Parathyroid adenoma (tissue), 2 donors: ENCODE measurements around the gene KCNK4.

Experiments
- H2AFZ ChIP-seq: fragments of 300-600 bp; sonication (generic); one replicate; pipeline ENCODE4 v1.7.0; 2017; ENCODE audit warnings: antibody characterized with exemption, mild to moderate bottlenecking
- H3K27ac ChIP-seq: fragments of 300-600 bp; sonication (generic); one replicate; pipeline ENCODE4 v1.7.0; 2017
- H3K27me3 ChIP-seq: fragments of 300-600 bp; sonication (generic); one replicate; pipeline ENCODE4 v1.7.0; 2017; ENCODE audit warnings: low read length; ENCODE audit not compliant: control insufficient read depth, insufficient read depth
- H3K36me3 ChIP-seq: fragments of 300-600 bp; sonication (generic); one replicate; pipeline ENCODE4 v1.7.0; 2017; ENCODE audit warnings: low read length; ENCODE audit not compliant: control insufficient read depth, insufficient read depth
- H3K4me1 ChIP-seq: fragments of 300-600 bp; sonication (generic); one replicate; pipeline ENCODE4 v1.7.0; 2017; ENCODE audit warnings: control low read depth
- H3K4me2 ChIP-seq: fragments of 300-600 bp; sonication (generic); one replicate; pipeline ENCODE4 v1.7.0; 2017; ENCODE audit warnings: low read length
- H3K4me3 ChIP-seq: fragments of 300-600 bp; sonication (generic); one replicate; pipeline ENCODE4 v1.7.0; 2017; ENCODE audit warnings: low read depth, low read length
- H3K79me2 ChIP-seq: fragments of 300-600 bp; sonication (generic); one replicate; pipeline ENCODE4 v1.7.0; 2017; ENCODE audit warnings: control low read depth
- H3K9ac ChIP-seq: fragments of 300-600 bp; sonication (generic); one replicate; pipeline ENCODE4 v1.7.0; 2017; ENCODE audit warnings: mild to moderate bottlenecking
- H3K9me3 ChIP-seq: fragments of 300-600 bp; sonication (generic); one replicate; pipeline ENCODE4 v1.7.0; 2017; ENCODE audit warnings: low read length; ENCODE audit not compliant: control insufficient read depth
- TF ChIP-seq, protein P1 (sequence below): fragments of 300-600 bp; sonication (generic); IDR thresholded peaks from one replicate; pipeline ENCODE4 v1.7.0; 2017; ENCODE audit warnings: antibody characterized with exemption, mild to moderate bottlenecking
- donor health status: primary hyperparathyroidism.

KCNK4 gene

GRCh38 chr11:64327375-64327774, 36.3 kb downstream of the KCNK4 start:
- no peaks in the 10 kb centered on the region for H3K36me3 ChIP-seq
- no peak overlapping the region for H3K4me2 ChIP-seq
- no peaks in the 10 kb centered on the region for H3K4me1 ChIP-seq
- no peak overlapping the region for H3K4me3 ChIP-seq
- TF ChIP-seq, protein P1, sequence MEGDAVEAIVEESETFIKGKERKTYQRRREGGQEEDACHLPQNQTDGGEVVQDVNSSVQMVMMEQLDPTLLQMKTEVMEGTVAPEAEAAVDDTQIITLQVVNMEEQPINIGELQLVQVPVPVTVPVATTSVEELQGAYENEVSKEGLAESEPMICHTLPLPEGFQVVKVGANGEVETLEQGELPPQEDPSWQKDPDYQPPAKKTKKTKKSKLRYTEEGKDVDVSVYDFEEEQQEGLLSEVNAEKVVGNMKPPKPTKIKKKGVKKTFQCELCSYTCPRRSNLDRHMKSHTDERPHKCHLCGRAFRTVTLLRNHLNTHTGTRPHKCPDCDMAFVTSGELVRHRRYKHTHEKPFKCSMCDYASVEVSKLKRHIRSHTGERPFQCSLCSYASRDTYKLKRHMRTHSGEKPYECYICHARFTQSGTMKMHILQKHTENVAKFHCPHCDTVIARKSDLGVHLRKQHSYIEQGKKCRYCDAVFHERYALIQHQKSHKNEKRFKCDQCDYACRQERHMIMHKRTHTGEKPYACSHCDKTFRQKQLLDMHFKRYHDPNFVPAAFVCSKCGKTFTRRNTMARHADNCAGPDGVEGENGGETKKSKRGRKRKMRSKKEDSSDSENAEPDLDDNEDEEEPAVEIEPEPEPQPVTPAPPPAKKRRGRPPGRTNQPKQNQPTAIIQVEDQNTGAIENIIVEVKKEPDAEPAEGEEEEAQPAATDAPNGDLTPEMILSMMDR = no peak
- H3K79me2 ChIP-seq = no peaks in the 10 kb centered on the region
- H2AFZ ChIP-seq = no peak overlapping the region
- H3K9ac ChIP-seq = no peak overlapping the region
- no peaks in the 10 kb centered on the region for H3K27me3 ChIP-seq
- H3K9me3 ChIP-seq = no peaks in the 10 kb centered on the region
- H3K27ac ChIP-seq = no peak overlapping the region

DNA sequence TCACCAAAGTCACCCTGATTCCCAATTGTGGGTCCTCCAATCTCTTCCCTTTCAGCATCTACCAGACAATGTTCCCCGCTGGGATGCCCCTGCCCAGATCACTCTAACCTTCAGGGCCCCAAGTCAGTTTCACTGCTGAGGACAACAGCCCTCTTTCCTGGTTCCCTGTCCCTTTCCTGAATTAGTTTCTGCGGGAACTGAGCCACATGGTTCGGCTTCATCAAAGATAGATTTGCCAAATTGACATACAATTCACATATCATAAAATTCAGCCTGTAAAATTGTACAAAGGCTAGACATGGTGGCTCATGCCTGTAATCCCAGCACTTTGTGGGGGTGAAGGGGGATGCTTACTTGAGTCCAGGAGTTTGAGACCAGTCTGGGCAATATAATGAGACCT, 36.9 kb downstream of the KCNK4 start:
- H3K9ac ChIP-seq = no peak overlapping the region
- no peaks in the 10 kb centered on the region for H3K36me3 ChIP-seq
- H3K79me2 ChIP-seq = no peaks in the 10 kb centered on the region
- H2AFZ ChIP-seq = no peak overlapping the region
- TF ChIP-seq, protein P1 = no peak
- no peak overlapping the region for H3K4me2 ChIP-seq
- no peak overlapping the region for H3K4me3 ChIP-seq
- no peaks in the 10 kb centered on the region for H3K4me1 ChIP-seq
- H3K27me3 ChIP-seq = no peaks in the 10 kb centered on the region
- no peak overlapping the region for H3K27ac ChIP-seq
- H3K9me3 ChIP-seq = no peaks in the 10 kb centered on the region

- Histone ChIP-seq H3K36me3 (no peaks in the 10 kb centered on the region), H2AFZ (no peak overlapping the region), H3K9ac (no peak overlapping the region), H3K4me1 (no peaks in the 10 kb centered on the region), H3K27ac (no peak overlapping the region), H3K79me2 (no peaks in the 10 kb centered on the region), H3K27me3 (no peaks in the 10 kb centered on the region), H3K4me2 (no peak overlapping the region), H3K4me3 (no peak overlapping the region), H3K9me3 (no peaks in the 10 kb centered on the region)
- TF ChIP-seq, protein P1 = no peak
Observed at GRCh38 chr11:64330888-64331287, 39.8 kb downstream of the KCNK4 start.

GRCh38 chr11:64331569-64332371, 40.7 kb downstream of the KCNK4 start:
- Histone ChIP-seq H3K79me2 (no peaks in the 10 kb centered on the region), H3K9ac (no peak overlapping the region), H3K4me3 (peak overlapping the region; percentile 9), H3K36me3 (no peaks in the 10 kb centered on the region), H3K27me3 (no peaks in the 10 kb centered on the region), H3K9me3 (no peaks in the 10 kb centered on the region), H3K4me1 (no peaks in the 10 kb centered on the region), H3K27ac (no peak overlapping the region), H3K4me2 (no peak overlapping the region), H2AFZ (peak overlapping the region; percentile 63)
- TF ChIP-seq, protein P1 = peak; percentile 41

DNA sequence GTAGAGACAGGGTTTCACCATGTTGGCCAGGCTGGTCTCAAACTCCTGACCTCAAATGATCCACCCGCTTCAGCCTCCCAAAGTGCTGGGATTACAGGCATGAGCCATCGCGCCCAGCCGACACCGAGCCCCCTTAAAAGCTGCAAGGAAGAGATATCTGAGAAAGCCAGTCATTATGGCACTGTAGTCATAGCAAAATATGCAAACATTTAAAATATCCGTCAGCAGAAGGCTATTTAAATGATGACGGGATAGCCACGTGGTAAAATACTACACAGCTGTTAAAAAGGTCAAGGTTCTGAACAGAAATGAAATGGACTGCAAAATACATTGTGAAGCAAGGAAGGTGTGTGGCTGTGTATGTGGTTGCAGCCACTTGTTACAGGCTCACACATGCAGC, 42.5 kb downstream of the KCNK4 start:
- Histone ChIP-seq H3K4me1 (no peaks in the 10 kb centered on the region), H3K4me3 (no peak overlapping the region), H3K36me3 (no peaks in the 10 kb centered on the region), H3K9ac (no peak overlapping the region), H3K9me3 (no peaks in the 10 kb centered on the region), H3K27me3 (no peaks in the 10 kb centered on the region), H3K27ac (no peak overlapping the region), H2AFZ (no peak overlapping the region), H3K4me2 (no peak overlapping the region), H3K79me2 (no peaks in the 10 kb centered on the region)
- TF ChIP-seq, protein P1 = no peak
